ENCODE results near the gene HAUS8. TPM values are rescaled to one million over a fixed set of nuclear protein-coding genes. Genes with fewer than 3 reads are reported as not detected.
A peak's percentile ranks its signal among the peaks of the same experiment; 100 is the strongest.
"Not testable (repeated sequence)": the region's sequence is repeated elsewhere in the genome, so short reads cannot be mapped to it uniquely, and the experiment has no call there.

The HAUS8 gene
- total RNA-seq, 1 experiment from 2014 or later: 30.8 TPM

GRCh38 chr19:17098326-17098725 lies 23.1 kb upstream of the HAUS8 start:
- H3K4me3 ChIP-seq: no peak overlapping the region
- peaks cover 9% of the 10 kb centered on the region; the same call in 1 of the 2 replicates for H3K9me3 ChIP-seq (ENCODE audit: insufficient read depth, low read depth)
- no TSS peak for BruUV-seq (replicated peaks)
- peak overlapping the region; percentile 73 for H3K27ac ChIP-seq
- H3K9me2 ChIP-seq (ENCODE audit: insufficient read depth): no peaks in the 10 kb centered on the region
- DNase-seq: no peak
- H4K20me1 ChIP-seq (ENCODE audit: insufficient read depth): no peaks in the 10 kb centered on the region
- peaks cover 20% of the 10 kb centered on the region for H3K36me3 ChIP-seq (ENCODE audit: low read depth)
- ChIA-PET CTCF (no interaction called here), POLR2A (ENCODE audit: unreplicated experiment) (no interaction called here)
- peaks cover 37% of the 10 kb centered on the region for H3F3A ChIP-seq (ENCODE audit: insufficient read depth, low read depth)
- no peaks in the 10 kb centered on the region for H3K27me3 ChIP-seq (ENCODE audit: insufficient read depth, low read depth)
- peaks cover 92% of the 10 kb centered on the region for H3K79me2 ChIP-seq (ENCODE audit: low read depth)
- intact Hi-C loops (cut with micrococcal nuclease; ENCODE audit: unreplicated experiment): loop anchor here (5.0 kb wide), 1 partner anchor 39 kb away; no protein-coding TSS in a partner anchor
- peak overlapping the region; percentile 66; the same call in 1 of the 2 replicates for H3K4me2 ChIP-seq
- no peak for TF ChIP-seq EZH2 (IDR thresholded peaks at IDR 0.05; ENCODE audit: low read depth)
- TF ChIP-seq, protein P1, sequence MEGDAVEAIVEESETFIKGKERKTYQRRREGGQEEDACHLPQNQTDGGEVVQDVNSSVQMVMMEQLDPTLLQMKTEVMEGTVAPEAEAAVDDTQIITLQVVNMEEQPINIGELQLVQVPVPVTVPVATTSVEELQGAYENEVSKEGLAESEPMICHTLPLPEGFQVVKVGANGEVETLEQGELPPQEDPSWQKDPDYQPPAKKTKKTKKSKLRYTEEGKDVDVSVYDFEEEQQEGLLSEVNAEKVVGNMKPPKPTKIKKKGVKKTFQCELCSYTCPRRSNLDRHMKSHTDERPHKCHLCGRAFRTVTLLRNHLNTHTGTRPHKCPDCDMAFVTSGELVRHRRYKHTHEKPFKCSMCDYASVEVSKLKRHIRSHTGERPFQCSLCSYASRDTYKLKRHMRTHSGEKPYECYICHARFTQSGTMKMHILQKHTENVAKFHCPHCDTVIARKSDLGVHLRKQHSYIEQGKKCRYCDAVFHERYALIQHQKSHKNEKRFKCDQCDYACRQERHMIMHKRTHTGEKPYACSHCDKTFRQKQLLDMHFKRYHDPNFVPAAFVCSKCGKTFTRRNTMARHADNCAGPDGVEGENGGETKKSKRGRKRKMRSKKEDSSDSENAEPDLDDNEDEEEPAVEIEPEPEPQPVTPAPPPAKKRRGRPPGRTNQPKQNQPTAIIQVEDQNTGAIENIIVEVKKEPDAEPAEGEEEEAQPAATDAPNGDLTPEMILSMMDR (conservative IDR thresholded peaks at IDR 0.05): no peak
- no peak overlapping the region for H2AFZ ChIP-seq
- H3K4me1 ChIP-seq (replicated peaks; ENCODE audit: insufficient read depth): peaks cover 20% of the 10 kb centered on the region

DNA sequence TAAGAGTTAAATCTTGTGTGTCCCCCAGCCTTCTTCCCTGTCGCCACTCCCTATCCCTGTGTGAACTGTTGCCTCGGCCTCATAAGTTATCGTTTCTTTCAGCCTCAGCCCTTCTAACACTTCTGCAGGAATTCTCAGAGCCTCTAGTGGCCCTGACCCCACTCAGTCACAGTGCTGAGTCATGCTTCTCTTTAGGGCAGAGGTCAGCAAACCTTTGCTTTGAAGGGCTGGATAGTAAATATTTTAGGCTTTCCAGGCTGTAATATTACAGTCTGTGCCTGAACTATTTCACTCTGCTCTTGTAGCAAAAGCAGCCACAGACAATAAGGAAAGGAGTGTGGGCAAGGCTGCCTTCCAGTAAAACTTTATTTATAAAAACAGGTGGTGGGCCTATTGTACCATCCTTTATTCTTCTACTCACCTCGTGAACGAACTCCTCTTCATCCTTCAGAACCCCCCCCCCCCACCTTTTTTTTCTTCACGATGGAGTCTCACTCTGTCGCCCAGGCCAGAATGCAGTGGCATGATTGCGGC lies 22.4 kb upstream of the HAUS8 start:
- Histone ChIP-seq H3K4me2 (peak overlapping the region; percentile 66), H3K4me1 (replicated peaks; ENCODE audit: insufficient read depth) (peaks cover 20% of the 10 kb centered on the region), H3K9me2 (ENCODE audit: insufficient read depth) (no peaks in the 10 kb centered on the region), H3K9me3 (ENCODE audit: insufficient read depth, low read depth) (peaks cover 4% of the 10 kb centered on the region; the same call in 1 of the 2 replicates), H3F3A (ENCODE audit: insufficient read depth, low read depth) (peaks cover 37% of the 10 kb centered on the region), H2AFZ (no peak overlapping the region), H3K4me3 (peak overlapping the region; percentile 3; the same call in 1 of the 2 replicates), H3K36me3 (ENCODE audit: low read depth) (peaks cover 13% of the 10 kb centered on the region), H4K20me1 (ENCODE audit: insufficient read depth) (no peaks in the 10 kb centered on the region), H3K27me3 (ENCODE audit: insufficient read depth, low read depth) (no peaks in the 10 kb centered on the region), H3K79me2 (ENCODE audit: low read depth) (peaks cover 93% of the 10 kb centered on the region), H3K27ac (peak overlapping the region; percentile 73)
- POLR2A ChIA-PET (ENCODE audit: unreplicated experiment): no interaction called here
- intact Hi-C loops (cut with micrococcal nuclease; ENCODE audit: unreplicated experiment): loop anchor here (5.0 kb wide), 1 partner anchor 40 kb away; no protein-coding TSS in a partner anchor
- peak; percentile 47 to 79 for DNase-seq
- TF ChIP-seq EZH2 (IDR thresholded peaks at IDR 0.05; ENCODE audit: low read depth): no peak
- TF ChIP-seq, protein P1 (conservative IDR thresholded peaks at IDR 0.05): no peak
- BruUV-seq (replicated peaks): no TSS peak
- CTCF ChIA-PET: no interaction called here

- peaks cover 37% of the 10 kb centered on the region for H3F3A ChIP-seq (ENCODE audit: insufficient read depth, low read depth)
- intact Hi-C loops (cut with micrococcal nuclease; ENCODE audit: unreplicated experiment): loop anchor here (5.0 kb wide), 1 partner anchor 42 kb away; no protein-coding TSS in a partner anchor
- peaks cover 20% of the 10 kb centered on the region for H3K4me1 ChIP-seq (replicated peaks; ENCODE audit: insufficient read depth)
- no peak overlapping the region for H3K27ac ChIP-seq
- H3K9me2 ChIP-seq (ENCODE audit: insufficient read depth): no peaks in the 10 kb centered on the region
- H2AFZ ChIP-seq: no peak overlapping the region
- no peaks in the 10 kb centered on the region for H3K27me3 ChIP-seq (ENCODE audit: insufficient read depth, low read depth)
- BruUV-seq (replicated peaks): no TSS peak
- peaks cover 94% of the 10 kb centered on the region for H3K79me2 ChIP-seq (ENCODE audit: low read depth)
- TF ChIP-seq, protein P1 (conservative IDR thresholded peaks at IDR 0.05): no peak
- POLR2A ChIA-PET (ENCODE audit: unreplicated experiment): interaction anchor here (0.7 kb wide), 1 partner anchor 193 kb away, joined by 6 read pairs; no protein-coding TSS in a partner anchor
- H4K20me1 ChIP-seq (ENCODE audit: insufficient read depth): 0 out of 2 replicates have a peak, but pooled peaks cover 4% of the 10 kb centered on the region
- no peak overlapping the region for H3K4me2 ChIP-seq
- CTCF ChIA-PET: no interaction called here
- no peak overlapping the region for H3K4me3 ChIP-seq
- H3K36me3 ChIP-seq (ENCODE audit: low read depth): no peaks in the 10 kb centered on the region
- peak in 1 of 2 experiments; percentile 25 for DNase-seq
- H3K9me3 ChIP-seq (ENCODE audit: insufficient read depth, low read depth): no peaks in the 10 kb centered on the region
Observed at GRCh38 chr19:17095141-17095919, 20.1 kb upstream of the HAUS8 start.

GRCh38 chr19:17094694-17095093 lies 19.4 kb upstream of the HAUS8 start:
- H4K20me1 ChIP-seq (ENCODE audit: insufficient read depth); H3K36me3 ChIP-seq (ENCODE audit: low read depth); DNase-seq; CTCF ChIA-PET; H3K4me2 ChIP-seq; H3K9me2 ChIP-seq (ENCODE audit: insufficient read depth); H3K4me3 ChIP-seq; H2AFZ ChIP-seq; H3K9me3 ChIP-seq (ENCODE audit: insufficient read depth, low read depth); BruUV-seq (replicated peaks); H3K27me3 ChIP-seq (ENCODE audit: insufficient read depth, low read depth): not testable (repeated sequence)
- POLR2A ChIA-PET (ENCODE audit: unreplicated experiment): interaction anchor here (0.7 kb wide), 1 partner anchor 193 kb away, joined by 6 read pairs; no protein-coding TSS in a partner anchor
- Histone ChIP-seq H3K4me1 (replicated peaks; ENCODE audit: insufficient read depth) (peaks cover 20% of the 10 kb centered on the region), H3K79me2 (ENCODE audit: low read depth) (peaks cover 92% of the 10 kb centered on the region), H3F3A (ENCODE audit: insufficient read depth, low read depth) (peaks cover 37% of the 10 kb centered on the region), H3K27ac (peak overlapping the region; percentile 25; the same call in 1 of the 2 replicates)
- intact Hi-C loops (cut with micrococcal nuclease; ENCODE audit: unreplicated experiment): loop anchor here (5.0 kb wide), 1 partner anchor 43 kb away; no protein-coding TSS in a partner anchor
